ENCODE measurements around the gene NCAM1.

NCAM1 gene

GRCh38 chr11:113168354-113169342 lies 207.4 kb downstream of the NCAM1 start:
- DNase-seq (ENCODE audit: low read depth, low spot score): no peak
- Histone ChIP-seq H3K27me3 (ENCODE audit: insufficient read depth, insufficient read length) (no peaks in the 10 kb centered on the region), H3K9me3 (ENCODE audit: insufficient read depth, low read length) (no peaks in the 10 kb centered on the region), H3K9ac (ENCODE audit: insufficient read length, low read depth) (no peak overlapping the region), H3K4me1 (ENCODE audit: insufficient read depth, insufficient read length) (no peaks in the 10 kb centered on the region), H3K4me3 (ENCODE audit: insufficient read length, low read depth) (no peak overlapping the region), H3K36me3 (ENCODE audit: insufficient read depth, insufficient read length, low read length) (no peaks in the 10 kb centered on the region)
- no peak for TF ChIP-seq SUZ12 (IDR thresholded peaks at IDR 0.05; ENCODE audit: extremely low read depth, insufficient read depth, insufficient read length)
- TF ChIP-seq YY1 (IDR thresholded peaks at IDR 0.05; ENCODE audit: insufficient read depth, insufficient read length): no peak
- no peak for TF ChIP-seq ZNF274 (IDR thresholded peaks at IDR 0.05; ENCODE audit: low read depth, low read length)

- Histone ChIP-seq H3K4me1 (ENCODE audit: insufficient read depth, insufficient read length) (no peaks in the 10 kb centered on the region), H3K9me3 (ENCODE audit: insufficient read depth, low read length) (no peaks in the 10 kb centered on the region), H3K4me3 (ENCODE audit: insufficient read length, low read depth) (no peak overlapping the region), H3K27me3 (ENCODE audit: insufficient read depth, insufficient read length) (no peaks in the 10 kb centered on the region), H3K9ac (ENCODE audit: insufficient read length, low read depth) (no peak overlapping the region), H3K36me3 (ENCODE audit: insufficient read depth, insufficient read length, low read length) (no peaks in the 10 kb centered on the region)
- TF ChIP-seq SUZ12 (IDR thresholded peaks at IDR 0.05; ENCODE audit: extremely low read depth, insufficient read depth, insufficient read length) (no peak), ZNF274 (IDR thresholded peaks at IDR 0.05; ENCODE audit: low read depth, low read length) (no peak), YY1 (IDR thresholded peaks at IDR 0.05; ENCODE audit: insufficient read depth, insufficient read length) (no peak)
- DNase-seq (ENCODE audit: low read depth, low spot score): no peak
Measured at GRCh38 chr11:113172382-113172951, 211.2 kb downstream of the NCAM1 start.

- no peaks in the 10 kb centered on the region for H3K36me3 ChIP-seq (ENCODE audit: insufficient read depth, insufficient read length, low read length)
- no peak overlapping the region for H3K9ac ChIP-seq (ENCODE audit: insufficient read length, low read depth)
- H3K27me3 ChIP-seq (ENCODE audit: insufficient read depth, insufficient read length): no peaks in the 10 kb centered on the region
- TF ChIP-seq ZNF274 (IDR thresholded peaks at IDR 0.05; ENCODE audit: low read depth, low read length): no peak
- TF ChIP-seq YY1 (IDR thresholded peaks at IDR 0.05; ENCODE audit: insufficient read depth, insufficient read length): no peak
- TF ChIP-seq SUZ12 (IDR thresholded peaks at IDR 0.05; ENCODE audit: extremely low read depth, insufficient read depth, insufficient read length): no peak
- no peak for DNase-seq (ENCODE audit: low read depth, low spot score)
- H3K4me3 ChIP-seq (ENCODE audit: insufficient read length, low read depth): no peak overlapping the region
- H3K4me1 ChIP-seq (ENCODE audit: insufficient read depth, insufficient read length): peaks cover under 1% of the 10 kb centered on the region
- no peaks in the 10 kb centered on the region for H3K9me3 ChIP-seq (ENCODE audit: insufficient read depth, low read length)
Measured at GRCh38 chr11:113173126-113173525, 211.9 kb downstream of the NCAM1 start.

- DNase-seq (ENCODE audit: low read depth, low spot score): no peak
- H3K4me3 ChIP-seq (ENCODE audit: insufficient read length, low read depth): no peak overlapping the region
- no peaks in the 10 kb centered on the region for H3K36me3 ChIP-seq (ENCODE audit: insufficient read depth, insufficient read length, low read length)
- TF ChIP-seq YY1 (IDR thresholded peaks at IDR 0.05; ENCODE audit: insufficient read depth, insufficient read length) (no peak), SUZ12 (IDR thresholded peaks at IDR 0.05; ENCODE audit: extremely low read depth, insufficient read depth, insufficient read length) (no peak), ZNF274 (IDR thresholded peaks at IDR 0.05; ENCODE audit: low read depth, low read length) (no peak)
- peaks cover 5% of the 10 kb centered on the region for H3K4me1 ChIP-seq (ENCODE audit: insufficient read depth, insufficient read length)
- H3K27me3 ChIP-seq (ENCODE audit: insufficient read depth, insufficient read length): no peaks in the 10 kb centered on the region
- H3K9ac ChIP-seq (ENCODE audit: insufficient read length, low read depth): no peak overlapping the region
- H3K9me3 ChIP-seq (ENCODE audit: insufficient read depth, low read length): no peaks in the 10 kb centered on the region
Measured at GRCh38 chr11:113174882-113175281, 213.7 kb downstream of the NCAM1 start.

GRCh38 chr11:113176599-113177360 lies 215.6 kb downstream of the NCAM1 start:
- TF ChIP-seq YY1 (IDR thresholded peaks at IDR 0.05; ENCODE audit: insufficient read depth, insufficient read length) (no peak), SUZ12 (IDR thresholded peaks at IDR 0.05; ENCODE audit: extremely low read depth, insufficient read depth, insufficient read length) (no peak), ZNF274 (IDR thresholded peaks at IDR 0.05; ENCODE audit: low read depth, low read length) (no peak)
- DNase-seq (ENCODE audit: low read depth, low spot score): no peak
- H3K4me1 ChIP-seq (ENCODE audit: insufficient read depth, insufficient read length): peaks cover 5% of the 10 kb centered on the region

GRCh38 chr11:113177671-113178070 lies 216.5 kb downstream of the NCAM1 start:
- Histone ChIP-seq H3K4me3 (ENCODE audit: insufficient read length, low read depth) (no peak overlapping the region), H3K9ac (ENCODE audit: insufficient read length, low read depth) (no peak overlapping the region), H3K27me3 (ENCODE audit: insufficient read depth, insufficient read length) (no peaks in the 10 kb centered on the region), H3K9me3 (ENCODE audit: insufficient read depth, low read length) (no peaks in the 10 kb centered on the region), H3K36me3 (ENCODE audit: insufficient read depth, insufficient read length, low read length) (no peaks in the 10 kb centered on the region), H3K4me1 (ENCODE audit: insufficient read depth, insufficient read length) (peaks cover 5% of the 10 kb centered on the region)
- TF ChIP-seq SUZ12 (IDR thresholded peaks at IDR 0.05; ENCODE audit: extremely low read depth, insufficient read depth, insufficient read length): no peak
- TF ChIP-seq YY1 (IDR thresholded peaks at IDR 0.05; ENCODE audit: insufficient read depth, insufficient read length): no peak
- TF ChIP-seq ZNF274 (IDR thresholded peaks at IDR 0.05; ENCODE audit: low read depth, low read length): no peak
- DNase-seq (ENCODE audit: low read depth, low spot score): no peak

More at GRCh38 chr11:113176599-113177360, 215.6 kb downstream of the NCAM1 start:
- Histone ChIP-seq H3K27me3 (ENCODE audit: insufficient read depth, insufficient read length) (no peaks in the 10 kb centered on the region), H3K9ac (ENCODE audit: insufficient read length, low read depth) (no peak overlapping the region), H3K9me3 (ENCODE audit: insufficient read depth, low read length) (no peaks in the 10 kb centered on the region), H3K36me3 (ENCODE audit: insufficient read depth, insufficient read length, low read length) (no peaks in the 10 kb centered on the region), H3K4me3 (ENCODE audit: insufficient read length, low read depth) (no peak overlapping the region)
